Endodermal cell (in vitro differentiated cells): ENCODE data around the gene SLIT3. TPM values are rescaled to one million over a fixed set of nuclear protein-coding genes. Genes with fewer than 3 reads are reported as not detected.

ENCODE experiments used
- DNase-seq: peaks from one replicate; pipeline ENCODE4 v3.0.0-alpha.2; 2017
- H3K27ac ChIP-seq: 2 replicates; pipeline ENCODE4 v1.5.1; 2013; ENCODE audit warnings: mild to moderate bottlenecking, low read depth, low read length, moderate library complexity
- H3K27me3 ChIP-seq: 2 replicates; pipeline ENCODE4 v1.6.1; 2013; ENCODE audit warnings: mild to moderate bottlenecking, low read length, moderate library complexity; ENCODE audit not compliant: insufficient read depth, control insufficient read depth, poor library complexity, severe bottlenecking
- H3K36me3 ChIP-seq: 2 replicates; pipeline ENCODE4 v1.7.0; 2013; ENCODE audit warnings: mild to moderate bottlenecking, low read length, moderate library complexity; ENCODE audit not compliant: control insufficient read depth, insufficient read depth
- H3K4me1 ChIP-seq: one replicate; pipeline ENCODE4 v1.7.0; 2013; ENCODE audit warnings: low read length; ENCODE audit not compliant: control insufficient read depth, insufficient read depth
- H3K4me3 ChIP-seq: 2 replicates; pipeline ENCODE4 v1.5.1; 2013; ENCODE audit warnings: mild to moderate bottlenecking, low read length, moderate library complexity
- H3K9ac ChIP-seq: 2 replicates; pipeline ENCODE4 v1.6.1; 2013; ENCODE audit warnings: mild to moderate bottlenecking, low read length, moderate library complexity; ENCODE audit not compliant: poor library complexity, severe bottlenecking; ENCODE audit errors: extremely low read depth
- H3K9me3 ChIP-seq: 2 replicates; pipeline ENCODE4 v1.6.1; 2013; ENCODE audit warnings: mild to moderate bottlenecking, low read length, moderate library complexity; ENCODE audit not compliant: control insufficient read depth
- H3K27ac Mint-ChIP-seq: 2 replicates; pipeline ENCODE4 v1.8.0; 2020; ENCODE audit warnings: mixed read lengths
- H3K27me3 Mint-ChIP-seq: 2 replicates; pipeline ENCODE4 v1.8.0; 2021; ENCODE audit warnings: mild to moderate bottlenecking, mixed read lengths; ENCODE audit not compliant: insufficient read depth
- H3K36me3 Mint-ChIP-seq: 2 replicates; pipeline ENCODE4 v1.8.0; 2020; ENCODE audit warnings: low read depth, mixed read lengths
- H3K4me1 Mint-ChIP-seq: 2 replicates; pipeline ENCODE4 v1.8.0; 2020; ENCODE audit warnings: mixed read lengths
- H3K4me3 Mint-ChIP-seq: 2 replicates; pipeline ENCODE4 v1.8.0; 2020; ENCODE audit warnings: mild to moderate bottlenecking, moderate library complexity, mixed read lengths
- H3K9me3 Mint-ChIP-seq: 2 replicates; pipeline ENCODE4 v1.8.0; 2020; ENCODE audit warnings: mild to moderate bottlenecking, mixed read lengths
- WGBS, 2 experiments: methylation state at CpG; one replicate each; pipeline versions ENCODE4 v1.1.5 to v1.1.7; 2013; ENCODE audit warnings: missing lambda C conversion rate in 2 of 2, mixed read lengths in 1 of 2; ENCODE audit not compliant: insufficient coverage in 1 of 2, insufficient read length in 1 of 2; 5-methylcytosine and 5-hydroxymethylcytosine counted together
- total RNA-seq, 2 donors: library from RNA; stranded (reverse); fragmentation: NEBNext Ultra II Directional in 1 of 2; extraction: Animal tissue kit (Norgen Biotek cat#: 25700) in 1 of 2; gene quantifications; 2 replicates in 1 of 2; 3 replicates in 1 of 2; pipeline ENCODE4 v1.2.1, GENCODE V29; 2021
- TF ChIP-seq, protein P1 (sequence below): fragments of 200-600 bp; sonication (generic); conservative IDR thresholded peaks from 2 replicates; pipeline ENCODE4 v1.5.0; 2021; ENCODE audit warnings: antibody characterized with exemption, mild to moderate bottlenecking

SLIT3 gene
- total RNA-seq, 2 donors from 2014 or later, result 2.5 to 3.4 TPM

DNA sequence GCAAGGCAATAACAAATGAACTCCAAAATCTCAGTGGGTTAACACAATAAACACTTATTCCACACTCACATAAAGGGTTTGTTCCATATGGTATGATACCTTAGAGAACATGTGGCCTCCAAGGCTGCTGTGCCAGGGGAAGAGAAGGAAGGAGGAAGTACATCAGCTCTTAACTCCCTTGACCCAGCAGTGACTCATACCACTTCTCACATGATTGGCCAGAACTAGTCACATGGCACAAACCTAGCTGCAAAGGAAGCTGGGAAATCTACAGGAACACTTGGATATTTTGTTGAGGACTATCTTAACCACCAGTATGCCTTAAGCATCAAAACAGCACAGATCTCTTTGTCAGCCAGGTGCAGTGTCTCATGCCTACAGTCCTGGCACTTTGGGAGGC lies 99.3 kb downstream of the SLIT3 start:
- no peaks in the 10 kb centered on the region for H3K36me3 Mint-ChIP-seq
- H3K4me1 Mint-ChIP-seq, result peaks cover 13% of the 10 kb centered on the region
- TF ChIP-seq, protein P1, sequence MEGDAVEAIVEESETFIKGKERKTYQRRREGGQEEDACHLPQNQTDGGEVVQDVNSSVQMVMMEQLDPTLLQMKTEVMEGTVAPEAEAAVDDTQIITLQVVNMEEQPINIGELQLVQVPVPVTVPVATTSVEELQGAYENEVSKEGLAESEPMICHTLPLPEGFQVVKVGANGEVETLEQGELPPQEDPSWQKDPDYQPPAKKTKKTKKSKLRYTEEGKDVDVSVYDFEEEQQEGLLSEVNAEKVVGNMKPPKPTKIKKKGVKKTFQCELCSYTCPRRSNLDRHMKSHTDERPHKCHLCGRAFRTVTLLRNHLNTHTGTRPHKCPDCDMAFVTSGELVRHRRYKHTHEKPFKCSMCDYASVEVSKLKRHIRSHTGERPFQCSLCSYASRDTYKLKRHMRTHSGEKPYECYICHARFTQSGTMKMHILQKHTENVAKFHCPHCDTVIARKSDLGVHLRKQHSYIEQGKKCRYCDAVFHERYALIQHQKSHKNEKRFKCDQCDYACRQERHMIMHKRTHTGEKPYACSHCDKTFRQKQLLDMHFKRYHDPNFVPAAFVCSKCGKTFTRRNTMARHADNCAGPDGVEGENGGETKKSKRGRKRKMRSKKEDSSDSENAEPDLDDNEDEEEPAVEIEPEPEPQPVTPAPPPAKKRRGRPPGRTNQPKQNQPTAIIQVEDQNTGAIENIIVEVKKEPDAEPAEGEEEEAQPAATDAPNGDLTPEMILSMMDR, result no peak

GRCh38 chr5:169200125-169200778 lies 100.7 kb downstream of the SLIT3 start:
- Histone ChIP-seq H3K9me3 (peaks cover 9% of the 10 kb centered on the region), H3K27ac (no peak overlapping the region), H3K9ac (no peak overlapping the region), H3K36me3 (no peaks in the 10 kb centered on the region), H3K4me3 (no peak overlapping the region), H3K27me3 (no peaks in the 10 kb centered on the region), H3K4me1 (peaks cover 5% of the 10 kb centered on the region)
- H3K4me1 Mint-ChIP-seq, result peaks cover 13% of the 10 kb centered on the region
- H3K27me3 Mint-ChIP-seq, result peaks cover 9% of the 10 kb centered on the region
- TF ChIP-seq, protein P1, result peak; percentile 17
- H3K36me3 Mint-ChIP-seq, result no peaks in the 10 kb centered on the region
- peak; percentile 54 for DNase-seq
- H3K9me3 Mint-ChIP-seq, result peaks cover 9% of the 10 kb centered on the region
- H3K4me3 Mint-ChIP-seq, result no peak overlapping the region
- 81 to 100% methylated on average over 2 to 6 of the region's 6 CpGs for WGBS, 2 experiments
- H3K27ac Mint-ChIP-seq, result peak overlapping the region; percentile 47

More for the DNA sequence above, 99.3 kb downstream of the SLIT3 start:
- Mint-ChIP-seq H3K27ac (no peak overlapping the region), H3K27me3 (peaks cover 9% of the 10 kb centered on the region), H3K4me3 (no peak overlapping the region), H3K9me3 (peaks cover 9% of the 10 kb centered on the region)
- no peaks in the 10 kb centered on the region for H3K36me3 ChIP-seq
- peak; percentile 20 for DNase-seq
- H3K27me3 ChIP-seq, result no peaks in the 10 kb centered on the region
- no peak overlapping the region for H3K9ac ChIP-seq
- no peak overlapping the region for H3K4me3 ChIP-seq
- peaks cover 5% of the 10 kb centered on the region for H3K4me1 ChIP-seq
- peaks cover 9% of the 10 kb centered on the region for H3K9me3 ChIP-seq
- H3K27ac ChIP-seq, result no peak overlapping the region

- peaks cover 13% of the 10 kb centered on the region for H3K4me1 Mint-ChIP-seq
- no peak overlapping the region for H3K27ac Mint-ChIP-seq
- Histone ChIP-seq H3K9me3 (peaks cover 9% of the 10 kb centered on the region), H3K27ac (no peak overlapping the region), H3K4me1 (peaks cover 5% of the 10 kb centered on the region), H3K27me3 (no peaks in the 10 kb centered on the region), H3K36me3 (no peaks in the 10 kb centered on the region), H3K4me3 (no peak overlapping the region), H3K9ac (no peak overlapping the region)
- no peak overlapping the region for H3K4me3 Mint-ChIP-seq
- TF ChIP-seq, protein P1, result peak; percentile 51
- H3K9me3 Mint-ChIP-seq, result peaks cover 7% of the 10 kb centered on the region
- peaks cover 1% of the 10 kb centered on the region for H3K27me3 Mint-ChIP-seq
- WGBS, 2 experiments, result 80 to 93% methylated on average over 1 of the region's 1 CpG
- no peaks in the 10 kb centered on the region for H3K36me3 Mint-ChIP-seq
- DNase-seq, result peak; percentile 37
Observed at GRCh38 chr5:169197343-169197742, 103.6 kb downstream of the SLIT3 start.
